ENCODE measurements around the gene CHST8. TPM values are rescaled to one million over a fixed set of nuclear protein-coding genes. Genes with fewer than 3 reads are reported as not detected.

The CHST8 gene
- total and polyA plus RNA-seq, 2 experiments from 2014 or later = 9.3 to 38.2 TPM

DNA sequence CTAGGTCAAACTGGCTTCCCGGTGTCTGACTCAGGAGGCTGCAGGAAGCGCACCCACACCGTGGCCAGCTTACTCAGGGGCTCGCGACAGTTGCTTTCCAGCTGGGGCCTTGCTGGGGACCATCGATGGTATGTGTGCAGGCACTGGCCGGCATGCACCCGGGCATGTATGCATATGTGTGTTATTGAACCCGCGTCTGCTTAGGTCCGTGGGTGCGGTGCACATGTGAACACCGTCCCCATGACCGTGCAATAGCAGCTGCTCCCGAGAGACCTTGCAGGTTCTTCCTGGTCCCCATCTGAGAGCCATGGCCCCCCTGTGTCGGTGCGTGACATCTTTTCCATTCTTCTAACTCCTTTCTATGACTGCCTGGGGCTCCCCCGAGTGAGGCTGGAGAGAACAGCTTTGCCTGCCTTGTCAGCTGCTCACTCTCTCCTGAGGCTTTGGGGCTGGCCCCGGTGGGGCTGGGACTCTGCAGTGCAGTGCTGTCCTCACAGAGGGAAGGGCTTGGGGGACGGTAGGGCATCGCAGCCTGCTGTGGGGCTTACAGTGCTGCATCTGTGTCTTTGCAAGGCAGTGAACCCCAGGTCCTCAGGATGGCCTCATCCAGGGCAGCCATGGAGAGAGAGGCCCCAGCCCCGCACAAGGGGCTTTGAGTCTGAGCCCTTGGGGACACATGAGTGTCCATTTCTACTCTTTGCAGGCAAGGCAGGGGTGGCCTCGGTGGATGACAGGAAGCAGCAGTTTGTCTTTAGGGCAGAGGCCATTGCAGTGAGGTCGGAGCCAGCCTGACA, 65.1 kb downstream of the CHST8 start:
- ATAC-seq (no peak), DNase-seq (ENCODE audit: low spot score) (no peak)
- TF ChIP-seq STAT1 (IDR thresholded peaks at IDR 0.05; ENCODE audit: unreplicated experiment) = no peak
- no peak for TF ChIP-seq NANOG (IDR thresholded peaks at IDR 0.05; ENCODE audit: borderline replicate concordance)
- no peak for TF ChIP-seq JUNB (IDR thresholded peaks at IDR 0.05; ENCODE audit: unreplicated experiment)
- TF ChIP-seq, protein P1, sequence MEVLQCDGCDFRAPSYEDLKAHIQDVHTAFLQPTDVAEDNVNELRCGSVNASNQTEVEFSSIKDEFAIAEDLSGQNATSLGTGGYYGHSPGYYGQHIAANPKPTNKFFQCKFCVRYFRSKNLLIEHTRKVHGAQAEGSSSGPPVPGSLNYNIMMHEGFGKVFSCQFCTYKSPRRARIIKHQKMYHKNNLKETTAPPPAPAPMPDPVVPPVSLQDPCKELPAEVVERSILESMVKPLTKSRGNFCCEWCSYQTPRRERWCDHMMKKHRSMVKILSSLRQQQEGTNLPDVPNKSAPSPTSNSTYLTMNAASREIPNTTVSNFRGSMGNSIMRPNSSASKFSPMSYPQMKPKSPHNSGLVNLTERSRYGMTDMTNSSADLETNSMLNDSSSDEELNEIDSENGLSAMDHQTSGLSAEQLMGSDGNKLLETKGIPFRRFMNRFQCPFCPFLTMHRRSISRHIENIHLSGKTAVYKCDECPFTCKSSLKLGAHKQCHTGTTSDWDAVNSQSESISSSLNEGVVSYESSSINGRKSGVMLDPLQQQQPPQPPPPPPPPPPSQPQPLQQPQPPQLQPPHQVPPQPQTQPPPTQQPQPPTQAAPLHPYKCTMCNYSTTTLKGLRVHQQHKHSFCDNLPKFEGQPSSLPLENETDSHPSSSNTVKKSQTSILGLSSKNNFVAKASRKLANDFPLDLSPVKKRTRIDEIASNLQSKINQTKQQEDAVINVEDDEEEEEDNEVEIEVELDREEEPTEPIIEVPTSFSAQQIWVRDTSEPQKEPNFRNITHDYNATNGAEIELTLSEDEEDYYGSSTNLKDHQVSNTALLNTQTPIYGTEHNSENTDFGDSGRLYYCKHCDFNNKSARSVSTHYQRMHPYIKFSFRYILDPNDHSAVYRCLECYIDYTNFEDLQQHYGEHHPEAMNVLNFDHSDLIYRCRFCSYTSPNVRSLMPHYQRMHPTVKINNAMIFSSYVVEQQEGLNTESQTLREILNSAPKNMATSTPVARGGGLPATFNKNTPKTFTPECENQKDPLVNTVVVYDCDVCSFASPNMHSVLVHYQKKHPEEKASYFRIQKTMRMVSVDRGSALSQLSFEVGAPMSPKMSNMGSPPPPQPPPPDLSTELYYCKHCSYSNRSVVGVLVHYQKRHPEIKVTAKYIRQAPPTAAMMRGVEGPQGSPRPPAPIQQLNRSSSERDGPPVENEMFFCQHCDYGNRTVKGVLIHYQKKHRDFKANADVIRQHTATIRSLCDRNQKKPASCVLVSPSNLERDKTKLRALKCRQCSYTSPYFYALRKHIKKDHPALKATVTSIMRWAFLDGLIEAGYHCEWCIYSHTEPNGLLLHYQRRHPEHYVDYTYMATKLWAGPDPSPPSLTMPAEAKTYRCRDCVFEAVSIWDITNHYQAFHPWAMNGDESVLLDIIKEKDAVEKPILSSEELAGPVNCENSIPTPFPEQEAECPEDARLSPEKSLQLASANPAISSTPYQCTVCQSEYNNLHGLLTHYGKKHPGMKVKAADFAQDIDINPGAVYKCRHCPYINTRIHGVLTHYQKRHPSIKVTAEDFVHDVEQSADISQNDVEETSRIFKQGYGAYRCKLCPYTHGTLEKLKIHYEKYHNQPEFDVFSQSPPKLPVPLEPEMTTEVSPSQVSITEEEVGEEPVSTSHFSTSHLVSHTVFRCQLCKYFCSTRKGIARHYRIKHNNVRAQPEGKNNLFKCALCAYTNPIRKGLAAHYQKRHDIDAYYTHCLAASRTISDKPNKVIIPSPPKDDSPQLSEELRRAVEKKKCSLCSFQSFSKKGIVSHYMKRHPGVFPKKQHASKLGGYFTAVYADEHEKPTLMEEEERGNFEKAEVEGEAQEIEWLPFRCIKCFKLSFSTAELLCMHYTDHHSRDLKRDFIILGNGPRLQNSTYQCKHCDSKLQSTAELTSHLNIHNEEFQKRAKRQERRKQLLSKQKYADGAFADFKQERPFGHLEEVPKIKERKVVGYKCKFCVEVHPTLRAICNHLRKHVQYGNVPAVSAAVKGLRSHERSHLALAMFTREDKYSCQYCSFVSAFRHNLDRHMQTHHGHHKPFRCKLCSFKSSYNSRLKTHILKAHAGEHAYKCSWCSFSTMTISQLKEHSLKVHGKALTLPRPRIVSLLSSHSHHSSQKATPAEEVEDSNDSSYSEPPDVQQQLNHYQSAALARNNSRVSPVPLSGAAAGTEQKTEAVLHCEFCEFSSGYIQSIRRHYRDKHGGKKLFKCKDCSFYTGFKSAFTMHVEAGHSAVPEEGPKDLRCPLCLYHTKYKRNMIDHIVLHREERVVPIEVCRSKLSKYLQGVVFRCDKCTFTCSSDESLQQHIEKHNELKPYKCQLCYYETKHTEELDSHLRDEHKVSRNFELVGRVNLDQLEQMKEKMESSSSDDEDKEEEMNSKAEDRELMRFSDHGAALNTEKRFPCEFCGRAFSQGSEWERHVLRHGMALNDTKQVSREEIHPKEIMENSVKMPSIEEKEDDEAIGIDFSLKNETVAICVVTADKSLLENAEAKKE (CRISPR knock-in tag; IDR thresholded peaks at IDR 0.05) = no peak
- no peak for TF ChIP-seq EZH2phosphoT487 (IDR thresholded peaks at IDR 0.05; ENCODE audit: unreplicated experiment)
- TF ChIP-seq, protein P2, sequence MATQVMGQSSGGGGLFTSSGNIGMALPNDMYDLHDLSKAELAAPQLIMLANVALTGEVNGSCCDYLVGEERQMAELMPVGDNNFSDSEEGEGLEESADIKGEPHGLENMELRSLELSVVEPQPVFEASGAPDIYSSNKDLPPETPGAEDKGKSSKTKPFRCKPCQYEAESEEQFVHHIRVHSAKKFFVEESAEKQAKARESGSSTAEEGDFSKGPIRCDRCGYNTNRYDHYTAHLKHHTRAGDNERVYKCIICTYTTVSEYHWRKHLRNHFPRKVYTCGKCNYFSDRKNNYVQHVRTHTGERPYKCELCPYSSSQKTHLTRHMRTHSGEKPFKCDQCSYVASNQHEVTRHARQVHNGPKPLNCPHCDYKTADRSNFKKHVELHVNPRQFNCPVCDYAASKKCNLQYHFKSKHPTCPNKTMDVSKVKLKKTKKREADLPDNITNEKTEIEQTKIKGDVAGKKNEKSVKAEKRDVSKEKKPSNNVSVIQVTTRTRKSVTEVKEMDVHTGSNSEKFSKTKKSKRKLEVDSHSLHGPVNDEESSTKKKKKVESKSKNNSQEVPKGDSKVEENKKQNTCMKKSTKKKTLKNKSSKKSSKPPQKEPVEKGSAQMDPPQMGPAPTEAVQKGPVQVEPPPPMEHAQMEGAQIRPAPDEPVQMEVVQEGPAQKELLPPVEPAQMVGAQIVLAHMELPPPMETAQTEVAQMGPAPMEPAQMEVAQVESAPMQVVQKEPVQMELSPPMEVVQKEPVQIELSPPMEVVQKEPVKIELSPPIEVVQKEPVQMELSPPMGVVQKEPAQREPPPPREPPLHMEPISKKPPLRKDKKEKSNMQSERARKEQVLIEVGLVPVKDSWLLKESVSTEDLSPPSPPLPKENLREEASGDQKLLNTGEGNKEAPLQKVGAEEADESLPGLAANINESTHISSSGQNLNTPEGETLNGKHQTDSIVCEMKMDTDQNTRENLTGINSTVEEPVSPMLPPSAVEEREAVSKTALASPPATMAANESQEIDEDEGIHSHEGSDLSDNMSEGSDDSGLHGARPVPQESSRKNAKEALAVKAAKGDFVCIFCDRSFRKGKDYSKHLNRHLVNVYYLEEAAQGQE (IDR thresholded peaks at IDR 0.05; ENCODE audit: unreplicated experiment) = no peak
- no peaks in the 10 kb centered on the region for H3K27me3 ChIP-seq (ENCODE audit: insufficient read depth)
- H3K36me3 ChIP-seq (ENCODE audit: insufficient read depth) = no peaks in the 10 kb centered on the region
- Mint-ChIP-seq H3K4me3 (no peak overlapping the region), H3K27me3 (ENCODE audit: insufficient read depth, low read depth, poor library complexity) (peaks cover 7% of the 10 kb centered on the region), H3K27ac (no peak overlapping the region; the same call in 1 of the 2 replicates), H3K36me3 (ENCODE audit: low read depth) (no peaks in the 10 kb centered on the region), H3K9me3 (no peaks in the 10 kb centered on the region), H3K4me1 (peaks cover 13% of the 10 kb centered on the region)
- no peaks in the 10 kb centered on the region; the same call in 1 of the 2 replicates for H3K4me1 ChIP-seq (ENCODE audit: insufficient read depth)
- H2AFZ ChIP-seq = no peak overlapping the region
- no peaks in the 10 kb centered on the region for H3K79me2 ChIP-seq (replicated peaks; ENCODE audit: insufficient read depth)
- no peaks in the 10 kb centered on the region for H3F3A ChIP-seq (replicated peaks; ENCODE audit: low read depth)
- H3K4me3 ChIP-seq = no peak overlapping the region
- H4K20me1 ChIP-seq (replicated peaks; ENCODE audit: insufficient read depth) = peaks cover 13% of the 10 kb centered on the region; the same call in 1 of the 2 replicates
- H3K4me2 ChIP-seq = no peak overlapping the region
- no peak overlapping the region for H3K27ac ChIP-seq (ENCODE audit: low read depth)
- H3K9me2 ChIP-seq (ENCODE audit: insufficient read depth) = no peaks in the 10 kb centered on the region

Data from GM23338 (cell line).